Right lobe of liver (tissue), 4 donors: Measurements from ENCODE around the gene PDSS1.
"Not testable (repeated sequence)": the region's sequence is repeated elsewhere in the genome, so short reads cannot be mapped to it uniquely, and the experiment has no call there.

Source experiments
- POLR2A ChIP-seq: fragments of 450-650 bp; IDR thresholded peaks from one replicate; pipeline ENCODE4 v1.6.1; 2017; ENCODE audit warnings: antibody characterized with exemption, mild to moderate bottlenecking
- TF ChIP-seq, protein P1 (sequence below), 4 donors: fragments of 200-600 bp in 3 of 4; fragments of 450-650 bp in 1 of 4; IDR thresholded peaks; one replicate each; pipeline versions ENCODE4 v1.5.1 to v1.8.0; 2016 to 2022; ENCODE audit warnings: antibody characterized with exemption in 4 of 4, mild to moderate bottlenecking in 2 of 4
- donor health status: DM: no; HTN: no; CAD: no.
- donor health status: DM: no; HTN: no; CAD: no.
- donor health status: DM: no; HTN: yes; CAD: no.

GRCh38 chr10:26651476-26651875, 46.0 kb upstream of the PDSS1 start:
- TF ChIP-seq, protein P1, sequence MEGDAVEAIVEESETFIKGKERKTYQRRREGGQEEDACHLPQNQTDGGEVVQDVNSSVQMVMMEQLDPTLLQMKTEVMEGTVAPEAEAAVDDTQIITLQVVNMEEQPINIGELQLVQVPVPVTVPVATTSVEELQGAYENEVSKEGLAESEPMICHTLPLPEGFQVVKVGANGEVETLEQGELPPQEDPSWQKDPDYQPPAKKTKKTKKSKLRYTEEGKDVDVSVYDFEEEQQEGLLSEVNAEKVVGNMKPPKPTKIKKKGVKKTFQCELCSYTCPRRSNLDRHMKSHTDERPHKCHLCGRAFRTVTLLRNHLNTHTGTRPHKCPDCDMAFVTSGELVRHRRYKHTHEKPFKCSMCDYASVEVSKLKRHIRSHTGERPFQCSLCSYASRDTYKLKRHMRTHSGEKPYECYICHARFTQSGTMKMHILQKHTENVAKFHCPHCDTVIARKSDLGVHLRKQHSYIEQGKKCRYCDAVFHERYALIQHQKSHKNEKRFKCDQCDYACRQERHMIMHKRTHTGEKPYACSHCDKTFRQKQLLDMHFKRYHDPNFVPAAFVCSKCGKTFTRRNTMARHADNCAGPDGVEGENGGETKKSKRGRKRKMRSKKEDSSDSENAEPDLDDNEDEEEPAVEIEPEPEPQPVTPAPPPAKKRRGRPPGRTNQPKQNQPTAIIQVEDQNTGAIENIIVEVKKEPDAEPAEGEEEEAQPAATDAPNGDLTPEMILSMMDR (IDR thresholded peaks at IDR 0.05), result not testable (repeated sequence)
- not testable (repeated sequence) for TF ChIP-seq POLR2A
